WTC11 (cell line): ENCODE results near the gene ZFP36L1.

Experiments used
- ZNF121 ChIP-seq: sonication (generic); formaldehyde crosslinking; IDR thresholded peaks from 2 replicates; pipeline ENCODE4 v1.8.0; 2023; ENCODE audit warnings: missing genetic modification reagents
- ZNF317 ChIP-seq: sonication (generic); formaldehyde crosslinking; IDR thresholded peaks from 2 replicates; pipeline ENCODE4 v1.8.1; 2023; ENCODE audit warnings: low read depth, mild to moderate bottlenecking, moderate library complexity, missing genetic modification reagents, borderline replicate concordance
- TF ChIP-seq, protein P1 (sequence below): fragments of 200-600 bp; IDR thresholded peaks from 2 replicates; pipeline ENCODE4 v1.8.0; 2022; ENCODE audit warnings: antibody characterized with exemption
- TF ChIP-seq, protein P2 (sequence below): sonication (generic); formaldehyde crosslinking; conservative IDR thresholded peaks from 2 replicates; pipeline ENCODE4 v1.8.1; 2022; ENCODE audit warnings: mild to moderate bottlenecking, missing genetic modification reagents

DNA sequence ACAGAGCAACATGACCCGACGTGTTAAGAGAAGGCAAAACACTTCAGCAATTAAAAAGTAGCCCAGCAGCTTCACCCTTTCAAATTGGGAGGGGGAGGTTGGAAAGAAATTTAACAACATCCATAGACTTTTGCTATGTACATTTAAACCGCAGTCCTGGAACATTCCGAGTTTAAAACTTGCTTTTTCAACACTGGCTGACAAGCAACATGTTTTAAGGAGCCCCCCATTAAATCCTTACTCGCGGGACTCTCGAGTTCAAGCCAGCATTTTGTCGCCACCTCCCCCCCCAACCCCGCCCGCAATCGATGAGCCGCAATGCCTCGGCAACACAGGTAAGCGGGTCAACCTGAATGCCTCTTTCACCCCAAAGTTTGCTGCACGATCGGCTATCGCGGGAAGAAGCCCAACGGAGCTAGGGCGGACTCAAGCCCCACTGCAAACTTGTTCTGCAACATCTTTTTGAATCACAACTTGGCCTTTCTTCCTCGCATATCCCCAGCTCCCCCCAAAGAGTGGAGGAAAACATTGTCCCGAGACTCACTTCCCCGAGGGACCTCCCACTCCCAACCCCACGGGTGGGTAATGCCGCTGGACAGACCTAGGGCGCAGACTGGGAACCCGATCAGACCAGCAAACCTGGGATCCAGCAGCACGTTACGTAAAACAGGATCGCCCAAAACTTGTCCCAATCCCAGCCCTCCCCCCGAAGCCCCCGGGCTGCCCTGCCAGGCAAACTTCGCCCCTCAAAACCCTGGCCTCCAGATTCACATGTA, 777 bp downstream of the ZFP36L1 start:
- TF ChIP-seq ZNF121, result no peak
- TF ChIP-seq ZNF317, result no peak
- TF ChIP-seq, protein P1, sequence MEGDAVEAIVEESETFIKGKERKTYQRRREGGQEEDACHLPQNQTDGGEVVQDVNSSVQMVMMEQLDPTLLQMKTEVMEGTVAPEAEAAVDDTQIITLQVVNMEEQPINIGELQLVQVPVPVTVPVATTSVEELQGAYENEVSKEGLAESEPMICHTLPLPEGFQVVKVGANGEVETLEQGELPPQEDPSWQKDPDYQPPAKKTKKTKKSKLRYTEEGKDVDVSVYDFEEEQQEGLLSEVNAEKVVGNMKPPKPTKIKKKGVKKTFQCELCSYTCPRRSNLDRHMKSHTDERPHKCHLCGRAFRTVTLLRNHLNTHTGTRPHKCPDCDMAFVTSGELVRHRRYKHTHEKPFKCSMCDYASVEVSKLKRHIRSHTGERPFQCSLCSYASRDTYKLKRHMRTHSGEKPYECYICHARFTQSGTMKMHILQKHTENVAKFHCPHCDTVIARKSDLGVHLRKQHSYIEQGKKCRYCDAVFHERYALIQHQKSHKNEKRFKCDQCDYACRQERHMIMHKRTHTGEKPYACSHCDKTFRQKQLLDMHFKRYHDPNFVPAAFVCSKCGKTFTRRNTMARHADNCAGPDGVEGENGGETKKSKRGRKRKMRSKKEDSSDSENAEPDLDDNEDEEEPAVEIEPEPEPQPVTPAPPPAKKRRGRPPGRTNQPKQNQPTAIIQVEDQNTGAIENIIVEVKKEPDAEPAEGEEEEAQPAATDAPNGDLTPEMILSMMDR, result no peak
- TF ChIP-seq, protein P2, sequence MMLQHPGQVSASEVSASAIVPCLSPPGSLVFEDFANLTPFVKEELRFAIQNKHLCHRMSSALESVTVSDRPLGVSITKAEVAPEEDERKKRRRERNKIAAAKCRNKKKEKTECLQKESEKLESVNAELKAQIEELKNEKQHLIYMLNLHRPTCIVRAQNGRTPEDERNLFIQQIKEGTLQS (CRISPR knock-in tag), result no peak
